DND-41 (cell line): ENCODE data around the gene RPS25.

ENCODE experiments used
- ATAC-seq: fragments of 200-7000 bp; cut with Tn5 transposase; 3 replicates; pipeline ENCODE4 v1.9.1; 2021; ENCODE audit warnings: low read depth; ENCODE audit not compliant: insufficient read depth
- DNase-seq: peaks from one replicate; pipeline ENCODE4 v3.0.0-alpha.2; 2020
- H2AFZ ChIP-seq: 2 replicates; pipeline ENCODE4 v1.6.0; 2012; ENCODE audit warnings: low read depth, low read length
- H3K27ac ChIP-seq: 2 replicates; pipeline ENCODE4 v1.5.1; 2012; ENCODE audit warnings: low read length, inconsistent platforms
- H3K27me3 ChIP-seq: fragments of 200-600 bp; sonication (generic); 2 replicates; pipeline ENCODE4 v1.6.0; 2012; ENCODE audit warnings: low read length, mild to moderate bottlenecking, inconsistent platforms; ENCODE audit not compliant: insufficient read depth, poor library complexity
- H3K36me3 ChIP-seq: 2 replicates; pipeline ENCODE4 v1.5.1; 2012; ENCODE audit warnings: low read length, inconsistent platforms; ENCODE audit not compliant: insufficient read depth
- H3K4me1 ChIP-seq: 2 replicates; pipeline ENCODE4 v1.5.1; 2012; ENCODE audit warnings: mild to moderate bottlenecking, low read length; ENCODE audit not compliant: insufficient read depth
- H3K4me2 ChIP-seq: 2 replicates; pipeline ENCODE4 v1.6.0; 2012; ENCODE audit warnings: mild to moderate bottlenecking, moderate library complexity, low read length, inconsistent platforms; ENCODE audit not compliant: insufficient read depth
- H3K4me3 ChIP-seq, 2 experiments: fragments of 200-600 bp in 1 of 2; shearing (Covaris generic) in 1 of 2; 2 replicates each; pipeline ENCODE4 v1.5.1; 2012 to 2016; ENCODE audit warnings: inconsistent platforms in 2 of 2, low read length in 2 of 2, mild to moderate bottlenecking in 2 of 2, low read depth in 1 of 2, moderate library complexity in 1 of 2
- H3K79me2 ChIP-seq: 2 replicates; pipeline ENCODE4 v1.6.0; 2012; ENCODE audit warnings: low read length, inconsistent platforms; ENCODE audit not compliant: insufficient read depth
- H3K9ac ChIP-seq: 2 replicates; pipeline ENCODE4 v1.6.0; 2012; ENCODE audit warnings: low read depth, mild to moderate bottlenecking, inconsistent platforms, low read length, moderate library complexity
- H3K9me3 ChIP-seq: 2 replicates; pipeline ENCODE4 v1.5.1; 2012; ENCODE audit warnings: low read length, moderate library complexity, mild to moderate bottlenecking, inconsistent platforms; ENCODE audit not compliant: insufficient read depth, severe bottlenecking
- H4K20me1 ChIP-seq: 2 replicates; pipeline ENCODE4 v1.6.0; 2012; ENCODE audit warnings: low read length; ENCODE audit not compliant: insufficient read depth
- EZH2 ChIP-seq: IDR thresholded peaks from 3 replicates; pipeline ENCODE4 v1.6.1; 2012; ENCODE audit warnings: borderline replicate concordance, low read depth, mild to moderate bottlenecking, moderate library complexity, low read length, inconsistent platforms; ENCODE audit not compliant: severe bottlenecking
- TF ChIP-seq, protein P1 (sequence below): IDR thresholded peaks from 2 replicates; pipeline ENCODE4 v1.5.1; 2012; ENCODE audit warnings: borderline replicate concordance, low read length, moderate library complexity, mild to moderate bottlenecking; ENCODE audit not compliant: poor library complexity, severe bottlenecking; ENCODE audit errors: extremely low read depth

Gene RPS25

DNA sequence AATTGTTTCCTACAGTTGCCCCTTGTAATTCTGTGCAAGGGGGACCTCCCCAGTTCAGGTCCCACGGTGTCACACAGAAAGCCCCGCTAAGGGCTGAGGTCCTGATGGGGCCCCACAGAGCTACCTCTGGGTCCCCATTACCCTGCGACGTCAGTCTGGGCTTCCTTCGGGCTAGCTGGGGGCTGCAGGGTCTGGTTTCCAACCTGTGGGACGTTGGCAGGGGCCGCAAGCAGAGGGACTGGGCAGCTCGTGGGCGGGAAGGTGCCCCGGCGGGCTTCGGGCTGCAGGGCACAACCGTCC, 11.8 kb upstream of the RPS25 start:
- Histone ChIP-seq H3K4me1 (peaks cover 16% of the 10 kb centered on the region), H3K9ac (no peak overlapping the region), H2AFZ (no peak overlapping the region), H3K79me2 (no peaks in the 10 kb centered on the region), H3K27me3 (no peaks in the 10 kb centered on the region), H3K4me3 (no peak overlapping the region), H3K27ac (no peak overlapping the region), H4K20me1 (no peaks in the 10 kb centered on the region), H3K9me3 (no peaks in the 10 kb centered on the region), H3K4me2 (no peak overlapping the region), H3K36me3 (peaks cover 5% of the 10 kb centered on the region)
- no peak for ATAC-seq
- no peak for DNase-seq
- TF ChIP-seq, protein P1, sequence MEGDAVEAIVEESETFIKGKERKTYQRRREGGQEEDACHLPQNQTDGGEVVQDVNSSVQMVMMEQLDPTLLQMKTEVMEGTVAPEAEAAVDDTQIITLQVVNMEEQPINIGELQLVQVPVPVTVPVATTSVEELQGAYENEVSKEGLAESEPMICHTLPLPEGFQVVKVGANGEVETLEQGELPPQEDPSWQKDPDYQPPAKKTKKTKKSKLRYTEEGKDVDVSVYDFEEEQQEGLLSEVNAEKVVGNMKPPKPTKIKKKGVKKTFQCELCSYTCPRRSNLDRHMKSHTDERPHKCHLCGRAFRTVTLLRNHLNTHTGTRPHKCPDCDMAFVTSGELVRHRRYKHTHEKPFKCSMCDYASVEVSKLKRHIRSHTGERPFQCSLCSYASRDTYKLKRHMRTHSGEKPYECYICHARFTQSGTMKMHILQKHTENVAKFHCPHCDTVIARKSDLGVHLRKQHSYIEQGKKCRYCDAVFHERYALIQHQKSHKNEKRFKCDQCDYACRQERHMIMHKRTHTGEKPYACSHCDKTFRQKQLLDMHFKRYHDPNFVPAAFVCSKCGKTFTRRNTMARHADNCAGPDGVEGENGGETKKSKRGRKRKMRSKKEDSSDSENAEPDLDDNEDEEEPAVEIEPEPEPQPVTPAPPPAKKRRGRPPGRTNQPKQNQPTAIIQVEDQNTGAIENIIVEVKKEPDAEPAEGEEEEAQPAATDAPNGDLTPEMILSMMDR, result no peak
- no peak for TF ChIP-seq EZH2

DNA sequence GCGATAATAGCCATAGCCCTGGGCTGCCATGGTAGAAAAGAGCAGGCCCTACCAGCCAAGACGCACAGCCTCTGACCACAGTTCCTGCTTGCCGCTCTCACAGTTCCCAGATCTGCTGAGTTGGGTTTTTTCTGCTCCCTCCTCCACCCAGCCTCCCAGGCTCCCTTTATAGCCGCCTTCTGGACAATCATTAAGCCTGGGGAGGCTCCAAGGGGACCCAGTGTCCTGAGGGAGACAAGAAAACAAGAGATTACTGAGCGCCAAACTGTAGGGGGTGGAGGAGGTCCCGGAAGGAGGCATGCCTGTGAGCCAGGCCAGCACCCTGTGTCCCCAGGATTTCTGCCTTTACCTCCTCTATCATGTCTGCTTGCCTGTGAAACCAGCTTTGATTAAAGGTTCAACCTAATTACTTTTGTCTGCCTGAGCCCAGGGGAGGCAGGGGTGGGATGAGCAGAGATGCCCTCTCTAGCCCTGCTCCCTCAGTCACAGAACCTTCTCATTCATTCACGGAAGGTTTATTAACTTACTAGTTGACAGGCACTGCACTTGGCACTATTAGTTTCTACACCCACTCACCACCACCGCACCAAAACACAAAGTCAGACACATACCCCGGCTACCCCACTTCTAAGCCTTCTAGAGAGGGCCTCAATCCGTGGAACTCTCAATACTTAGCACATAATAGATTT, 11.3 kb upstream of the RPS25 start:
- Histone ChIP-seq H3K79me2 (no peaks in the 10 kb centered on the region), H3K27me3 (no peaks in the 10 kb centered on the region), H3K27ac (no peak overlapping the region), H3K9ac (no peak overlapping the region), H3K4me3 (no peak overlapping the region), H3K9me3 (no peaks in the 10 kb centered on the region), H3K36me3 (peaks cover 10% of the 10 kb centered on the region), H4K20me1 (no peaks in the 10 kb centered on the region), H2AFZ (no peak overlapping the region), H3K4me1 (peaks cover 16% of the 10 kb centered on the region), H3K4me2 (no peak overlapping the region)
- TF ChIP-seq, protein P1, result no peak
- no peak for TF ChIP-seq EZH2
- ATAC-seq (no peak), DNase-seq (no peak)

DNA sequence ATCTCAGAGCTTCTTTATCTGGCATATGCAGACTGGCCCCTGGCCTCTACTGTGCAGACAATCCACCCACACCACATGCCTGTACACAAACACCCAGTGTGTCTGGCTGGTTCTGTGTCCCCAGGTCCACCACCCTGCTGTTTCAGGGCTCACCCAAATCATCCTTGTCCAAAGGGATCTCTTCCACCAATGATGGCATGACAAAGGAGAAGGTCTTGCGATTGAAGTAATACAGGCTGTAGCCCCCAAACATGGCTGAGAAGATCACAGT, 10.9 kb upstream of the RPS25 start:
- peaks cover 15% of the 10 kb centered on the region for H3K36me3 ChIP-seq
- TF ChIP-seq, protein P1, result no peak
- TF ChIP-seq EZH2, result no peak

More for the DNA sequence above, 10.9 kb upstream of the RPS25 start:
- Histone ChIP-seq H3K27ac (no peak overlapping the region), H3K79me2 (no peaks in the 10 kb centered on the region), H3K4me2 (no peak overlapping the region), H3K27me3 (no peaks in the 10 kb centered on the region), H4K20me1 (no peaks in the 10 kb centered on the region), H3K9ac (no peak overlapping the region), H2AFZ (no peak overlapping the region), H3K9me3 (no peaks in the 10 kb centered on the region), H3K4me1 (peaks cover 16% of the 10 kb centered on the region), H3K4me3 (no peak overlapping the region)
- ATAC-seq, result no peak
- no peak for DNase-seq
